ENCODE data around the gene EIF3K. TPM values are rescaled to one million over a fixed set of nuclear protein-coding genes. Genes with fewer than 3 reads are reported as not detected.

The EIF3K gene
- total and polyA plus RNA-seq, 2 of the 13 experiments (the other 11 are each of a cell fraction or from before 2014, with no cell fraction given), result 179 to 258 TPM

DNA sequence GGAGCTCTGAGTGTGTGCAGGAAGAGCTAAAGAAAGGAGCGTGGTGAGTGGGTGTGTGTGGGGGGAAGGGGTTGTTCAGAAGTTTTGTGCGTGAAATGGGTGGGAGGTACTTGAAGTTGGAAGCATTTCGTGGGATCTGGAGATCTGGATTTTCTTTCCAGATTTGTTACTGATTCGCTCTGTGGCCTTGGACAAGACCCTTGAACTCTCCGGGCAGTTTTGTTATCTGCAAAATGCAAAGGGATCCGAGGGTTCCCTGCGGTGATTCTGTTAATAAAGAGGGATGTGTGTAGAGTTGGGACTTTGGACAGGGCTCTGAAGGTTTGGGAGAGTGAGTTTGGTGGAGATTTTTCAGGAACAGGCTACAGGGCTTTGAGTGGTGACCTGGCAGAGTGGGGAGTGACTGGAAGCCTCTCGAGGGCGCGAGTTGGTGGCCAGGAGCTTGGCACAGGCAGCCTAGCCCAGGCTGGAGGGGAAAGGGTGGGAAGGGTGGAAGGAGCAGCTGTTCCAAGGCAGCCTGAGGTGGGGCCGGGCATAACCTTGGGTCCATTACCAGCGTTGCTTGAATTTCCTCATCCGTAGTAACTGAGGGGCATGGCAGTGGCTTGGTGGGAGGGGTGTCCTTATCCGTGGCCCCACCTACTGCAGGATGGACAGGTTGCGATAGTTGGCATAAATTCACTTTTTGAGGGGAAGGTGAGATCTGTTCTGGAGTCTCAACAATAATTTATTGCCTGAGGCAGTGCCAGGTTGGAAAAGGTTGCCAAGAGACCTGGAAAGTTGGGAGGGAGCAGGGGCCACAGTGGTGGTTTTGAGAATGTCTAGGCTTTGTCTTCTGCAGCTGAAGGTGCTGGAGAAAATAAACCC is 30.6 kb downstream of the EIF3K start (continued):
- no peak; the same call in 1 of the 2 replicates for TF ChIP-seq ETV5 (CRISPR knock-in tag; IDR thresholded peaks at IDR 0.05; ENCODE audit: borderline replicate concordance)
- TF ChIP-seq, protein P1, sequence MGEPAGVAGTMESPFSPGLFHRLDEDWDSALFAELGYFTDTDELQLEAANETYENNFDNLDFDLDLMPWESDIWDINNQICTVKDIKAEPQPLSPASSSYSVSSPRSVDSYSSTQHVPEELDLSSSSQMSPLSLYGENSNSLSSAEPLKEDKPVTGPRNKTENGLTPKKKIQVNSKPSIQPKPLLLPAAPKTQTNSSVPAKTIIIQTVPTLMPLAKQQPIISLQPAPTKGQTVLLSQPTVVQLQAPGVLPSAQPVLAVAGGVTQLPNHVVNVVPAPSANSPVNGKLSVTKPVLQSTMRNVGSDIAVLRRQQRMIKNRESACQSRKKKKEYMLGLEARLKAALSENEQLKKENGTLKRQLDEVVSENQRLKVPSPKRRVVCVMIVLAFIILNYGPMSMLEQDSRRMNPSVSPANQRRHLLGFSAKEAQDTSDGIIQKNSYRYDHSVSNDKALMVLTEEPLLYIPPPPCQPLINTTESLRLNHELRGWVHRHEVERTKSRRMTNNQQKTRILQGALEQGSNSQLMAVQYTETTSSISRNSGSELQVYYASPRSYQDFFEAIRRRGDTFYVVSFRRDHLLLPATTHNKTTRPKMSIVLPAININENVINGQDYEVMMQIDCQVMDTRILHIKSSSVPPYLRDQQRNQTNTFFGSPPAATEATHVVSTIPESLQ (CRISPR knock-in tag; conservative IDR thresholded peaks at IDR 0.05), result no peak
- no peak for TF ChIP-seq SRF (IDR thresholded peaks at IDR 0.05; ENCODE audit: low read depth, low read length)
- TF ChIP-seq, protein P2, sequence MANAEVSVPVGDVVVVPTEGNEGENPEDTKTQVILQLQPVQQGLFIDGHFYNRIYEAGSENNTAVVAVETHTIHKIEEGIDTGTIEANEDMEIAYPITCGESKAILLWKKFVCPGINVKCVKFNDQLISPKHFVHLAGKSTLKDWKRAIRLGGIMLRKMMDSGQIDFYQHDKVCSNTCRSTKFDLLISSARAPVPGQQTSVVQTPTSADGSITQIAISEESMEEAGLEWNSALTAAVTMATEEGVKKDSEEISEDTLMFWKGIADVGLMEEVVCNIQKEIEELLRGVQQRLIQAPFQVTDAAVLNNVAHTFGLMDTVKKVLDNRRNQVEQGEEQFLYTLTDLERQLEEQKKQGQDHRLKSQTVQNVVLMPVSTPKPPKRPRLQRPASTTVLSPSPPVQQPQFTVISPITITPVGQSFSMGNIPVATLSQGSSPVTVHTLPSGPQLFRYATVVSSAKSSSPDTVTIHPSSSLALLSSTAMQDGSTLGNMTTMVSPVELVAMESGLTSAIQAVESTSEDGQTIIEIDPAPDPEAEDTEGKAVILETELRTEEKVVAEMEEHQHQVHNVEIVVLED (CRISPR knock-in tag; IDR thresholded peaks at IDR 0.05; ENCODE audit: borderline replicate concordance), result no peak
- TF ChIP-seq, protein P3, sequence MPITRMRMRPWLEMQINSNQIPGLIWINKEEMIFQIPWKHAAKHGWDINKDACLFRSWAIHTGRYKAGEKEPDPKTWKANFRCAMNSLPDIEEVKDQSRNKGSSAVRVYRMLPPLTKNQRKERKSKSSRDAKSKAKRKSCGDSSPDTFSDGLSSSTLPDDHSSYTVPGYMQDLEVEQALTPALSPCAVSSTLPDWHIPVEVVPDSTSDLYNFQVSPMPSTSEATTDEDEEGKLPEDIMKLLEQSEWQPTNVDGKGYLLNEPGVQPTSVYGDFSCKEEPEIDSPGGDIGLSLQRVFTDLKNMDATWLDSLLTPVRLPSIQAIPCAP (CRISPR knock-in tag; IDR thresholded peaks at IDR 0.05; ENCODE audit: low read depth), result no peak
- TF ChIP-seq ZNF761 (CRISPR knock-in tag; conservative IDR thresholded peaks at IDR 0.05), result peak; percentile 88
- no peak for TF ChIP-seq ZNF543 (CRISPR knock-in tag; IDR thresholded peaks at IDR 0.05)
- TF ChIP-seq, protein P4, sequence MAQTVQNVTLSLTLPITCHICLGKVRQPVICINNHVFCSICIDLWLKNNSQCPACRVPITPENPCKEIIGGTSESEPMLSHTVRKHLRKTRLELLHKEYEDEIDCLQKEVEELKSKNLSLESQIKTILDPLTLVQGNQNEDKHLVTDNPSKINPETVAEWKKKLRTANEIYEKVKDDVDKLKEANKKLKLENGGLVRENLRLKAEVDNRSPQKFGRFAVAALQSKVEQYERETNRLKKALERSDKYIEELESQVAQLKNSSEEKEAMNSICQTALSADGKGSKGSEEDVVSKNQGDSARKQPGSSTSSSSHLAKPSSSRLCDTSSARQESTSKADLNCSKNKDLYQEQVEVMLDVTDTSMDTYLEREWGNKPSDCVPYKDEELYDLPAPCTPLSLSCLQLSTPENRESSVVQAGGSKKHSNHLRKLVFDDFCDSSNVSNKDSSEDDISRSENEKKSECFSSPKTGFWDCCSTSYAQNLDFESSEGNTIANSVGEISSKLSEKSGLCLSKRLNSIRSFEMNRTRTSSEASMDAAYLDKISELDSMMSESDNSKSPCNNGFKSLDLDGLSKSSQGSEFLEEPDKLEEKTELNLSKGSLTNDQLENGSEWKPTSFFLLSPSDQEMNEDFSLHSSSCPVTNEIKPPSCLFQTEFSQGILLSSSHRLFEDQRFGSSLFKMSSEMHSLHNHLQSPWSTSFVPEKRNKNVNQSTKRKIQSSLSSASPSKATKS (CRISPR knock-in tag; IDR thresholded peaks at IDR 0.05), result no peak
- TF ChIP-seq KLF6 (CRISPR knock-in tag; IDR thresholded peaks at IDR 0.05), result no peak
- no peak for TF ChIP-seq ESRRA (CRISPR knock-in tag; IDR thresholded peaks at IDR 0.05; ENCODE audit: low read depth)
- TF ChIP-seq SYNCRIP (IDR thresholded peaks at IDR 0.05; ENCODE audit: insufficient read depth, low read depth, low read length), result no peak
- no peak for TF ChIP-seq ZNF33A (CRISPR knock-in tag; IDR thresholded peaks at IDR 0.05; ENCODE audit: borderline replicate concordance)
- no peak for TF ChIP-seq KMT2B (CRISPR knock-in tag; IDR thresholded peaks at IDR 0.05)
- TF ChIP-seq ZNF556 (CRISPR knock-in tag; IDR thresholded peaks at IDR 0.05; ENCODE audit: borderline replicate concordance), result 0 out of 2 replicates have a peak, but pooled peaks have one; percentile 43

All from HepG2 (cell line).